ENCODE data around the gene AZU1.

AZU1 gene

GRCh38 chr19:805600-806550 lies 21.8 kb upstream of the AZU1 start:
- intact Hi-C loops (cut with DNase I), result no loop called here
- no peak for DNase-seq

GRCh38 chr19:806815-807421 lies 20.7 kb upstream of the AZU1 start:
- no peak for DNase-seq
- intact Hi-C loops (cut with DNase I), result no loop called here

GRCh38 chr19:807627-808422 lies 19.8 kb upstream of the AZU1 start:
- intact Hi-C loops (cut with DNase I), result no loop called here
- no peak for DNase-seq

DNA sequence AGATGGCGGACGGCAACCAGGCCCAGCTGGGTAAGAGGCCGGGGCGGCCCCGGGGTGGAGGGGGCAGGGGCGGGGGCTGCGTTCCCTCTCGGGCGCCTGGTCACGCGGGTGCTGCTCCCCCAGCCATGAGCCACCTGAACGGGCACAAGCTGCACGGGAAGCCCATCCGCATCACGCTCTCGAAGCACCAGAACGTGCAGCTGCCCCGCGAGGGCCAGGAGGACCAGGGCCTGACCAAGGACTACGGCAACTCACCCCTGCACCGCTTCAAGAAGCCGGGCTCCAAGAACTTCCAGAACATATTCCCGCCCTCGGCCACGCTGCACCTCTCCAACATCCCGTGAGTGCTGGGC lies 19.2 kb upstream of the AZU1 start:
- intact Hi-C loops (cut with DNase I), result no loop called here
- peak in 1 of 42 donors; percentile 7 for DNase-seq

- peak in 1 of 42 donors; percentile 12 for DNase-seq
- intact Hi-C loops (cut with DNase I), result no loop called here
Measured at GRCh38 chr19:810077-810855, 17.4 kb upstream of the AZU1 start.

DNA sequence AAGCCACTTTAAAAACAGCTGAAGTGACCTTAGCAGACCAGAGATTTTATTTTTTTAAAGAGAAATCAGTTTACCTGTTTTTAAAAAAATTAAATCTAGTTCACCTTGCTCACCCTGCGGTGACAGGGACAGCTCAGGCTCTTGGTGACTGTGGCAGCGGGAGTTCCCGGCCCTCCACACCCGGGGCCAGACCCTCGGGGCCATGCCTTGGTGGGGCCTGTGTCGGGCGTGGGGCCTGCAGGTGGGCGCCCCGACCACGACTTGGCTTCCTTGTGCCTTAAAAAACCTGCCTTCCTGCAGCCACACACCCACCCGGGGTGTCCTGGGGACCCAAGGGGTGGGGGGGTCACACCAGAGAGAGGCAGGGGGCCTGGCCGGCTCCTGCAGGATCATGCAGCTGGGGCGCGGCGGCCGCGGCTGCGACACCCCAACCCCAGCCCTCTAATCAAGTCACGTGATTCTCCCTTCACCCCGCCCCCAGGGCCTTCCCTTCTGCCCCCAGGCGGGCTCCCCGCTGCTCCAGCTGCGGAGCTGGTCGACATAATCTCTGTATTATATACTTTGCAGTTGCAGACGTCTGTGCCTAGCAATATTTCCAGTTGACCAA lies 16.7 kb upstream of the AZU1 start:
- intact Hi-C loops (cut with DNase I), result no loop called here
- peak in 1 of 42 donors; percentile 10 for DNase-seq

DNA sequence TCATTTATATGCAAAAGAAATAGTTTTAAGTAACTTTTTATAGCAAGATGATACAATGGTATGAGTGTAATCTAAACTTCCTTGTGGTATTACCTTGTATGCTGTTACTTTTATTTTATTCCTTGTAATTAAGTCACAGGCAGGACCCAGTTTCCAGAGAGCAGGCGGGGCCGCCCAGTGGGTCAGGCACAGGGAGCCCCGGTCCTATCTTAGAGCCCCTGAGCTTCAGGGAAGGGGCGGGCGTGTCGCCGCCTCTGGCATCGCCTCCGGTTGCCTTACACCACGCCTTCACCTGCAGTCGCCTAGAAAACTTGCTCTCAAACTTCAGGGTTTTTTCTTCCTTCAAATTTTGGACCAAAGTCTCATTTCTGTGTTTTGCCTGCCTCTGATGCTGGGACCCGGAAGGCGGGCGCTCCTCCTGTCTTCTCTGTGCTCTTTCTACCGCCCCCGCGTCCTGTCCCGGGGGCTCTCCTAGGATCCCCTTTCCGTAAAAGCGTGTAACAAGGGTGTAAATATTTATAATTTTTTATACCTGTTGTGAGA lies 16.1 kb upstream of the AZU1 start:
- peak in 1 of 42 donors; percentile 12 for DNase-seq
- intact Hi-C loops (cut with DNase I), result no loop called here

GRCh38 chr19:812049-812746 lies 15.4 kb upstream of the AZU1 start:
- DNase-seq, result no peak
- intact Hi-C loops (cut with DNase I), result no loop called here

DNA sequence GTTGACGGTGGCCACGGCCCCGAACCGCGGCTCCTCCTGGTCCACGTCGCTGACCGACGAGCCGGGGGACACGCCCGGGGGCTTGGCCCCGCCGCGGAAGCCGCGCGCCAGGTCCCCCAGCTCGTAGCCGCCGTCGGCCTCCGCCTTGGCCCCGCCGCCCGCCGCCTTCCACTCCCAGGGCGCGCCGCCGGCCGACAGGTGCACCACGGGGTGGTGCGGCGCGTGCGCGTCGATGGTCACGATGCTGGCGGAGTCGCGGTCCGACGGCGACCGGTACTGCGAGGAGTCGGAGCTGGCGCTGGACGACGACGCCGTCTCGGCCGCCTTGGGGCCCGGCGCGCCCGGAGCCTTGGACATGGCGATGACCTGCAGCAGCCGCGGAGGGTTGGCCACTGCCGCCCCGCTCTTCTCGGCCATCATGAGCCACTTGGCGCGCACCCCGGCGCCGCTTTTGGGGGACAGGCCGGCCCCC lies 14.9 kb upstream of the AZU1 start:
- DNase-seq, result no peak
- intact Hi-C loops (cut with DNase I), result no loop called here

DNA sequence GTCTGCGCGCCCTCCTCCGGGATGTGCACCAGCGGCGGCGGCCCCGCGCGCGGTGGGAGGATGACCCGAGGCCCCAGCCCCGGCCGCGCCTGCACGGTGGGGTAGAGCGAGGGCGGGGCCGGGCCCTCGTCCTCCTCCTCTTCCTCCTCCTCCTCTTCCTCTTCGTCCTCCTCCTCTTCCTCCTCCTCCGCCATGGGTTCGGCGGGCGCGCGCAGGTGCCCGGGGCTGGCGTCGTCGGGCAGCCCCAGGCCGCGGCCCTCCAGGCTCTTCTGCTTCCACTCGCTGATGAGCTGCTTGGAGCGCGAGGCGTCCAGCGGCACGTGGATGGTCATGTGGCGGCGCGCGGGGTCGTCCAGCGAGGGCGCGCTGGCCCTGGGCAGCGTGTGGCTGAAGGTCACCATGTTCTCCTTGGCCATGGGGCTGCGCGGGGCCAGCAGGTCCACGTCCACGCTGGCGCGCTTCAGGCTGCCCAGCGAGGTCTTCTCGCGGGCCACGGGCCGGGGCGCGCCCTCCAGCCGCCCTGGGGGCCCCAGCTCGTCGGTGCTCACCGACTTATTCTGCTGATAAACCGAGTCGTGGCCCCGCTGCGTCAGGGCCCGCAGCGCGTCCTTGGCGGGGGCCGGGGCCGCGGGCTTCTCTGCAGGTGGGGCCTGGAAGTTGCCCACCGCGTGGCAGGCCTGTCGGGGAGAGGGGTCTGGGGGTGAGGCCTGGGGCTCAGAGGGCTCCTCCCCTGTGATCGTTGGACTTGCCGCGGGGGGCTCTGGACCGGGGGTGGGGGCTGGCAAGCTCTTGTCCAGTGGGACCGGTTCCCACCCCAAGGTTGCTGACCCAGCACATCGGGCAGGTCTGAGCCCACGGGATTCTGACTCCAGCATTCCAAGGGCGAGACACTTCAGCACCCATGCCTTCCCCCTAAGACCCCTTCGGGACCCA lies 14.2 kb upstream of the AZU1 start:
- DNase-seq, result peak in 1 of 42 donors; percentile 8
- intact Hi-C loops (cut with DNase I), result no loop called here

GRCh38 chr19:814152-815078 lies 13.2 kb upstream of the AZU1 start:
- no peak for DNase-seq
- intact Hi-C loops (cut with DNase I), result no loop called here

- intact Hi-C loops (cut with DNase I), result no loop called here
- DNase-seq, result no peak
Measured at GRCh38 chr19:815079-815774, 12.4 kb upstream of the AZU1 start.

DNA sequence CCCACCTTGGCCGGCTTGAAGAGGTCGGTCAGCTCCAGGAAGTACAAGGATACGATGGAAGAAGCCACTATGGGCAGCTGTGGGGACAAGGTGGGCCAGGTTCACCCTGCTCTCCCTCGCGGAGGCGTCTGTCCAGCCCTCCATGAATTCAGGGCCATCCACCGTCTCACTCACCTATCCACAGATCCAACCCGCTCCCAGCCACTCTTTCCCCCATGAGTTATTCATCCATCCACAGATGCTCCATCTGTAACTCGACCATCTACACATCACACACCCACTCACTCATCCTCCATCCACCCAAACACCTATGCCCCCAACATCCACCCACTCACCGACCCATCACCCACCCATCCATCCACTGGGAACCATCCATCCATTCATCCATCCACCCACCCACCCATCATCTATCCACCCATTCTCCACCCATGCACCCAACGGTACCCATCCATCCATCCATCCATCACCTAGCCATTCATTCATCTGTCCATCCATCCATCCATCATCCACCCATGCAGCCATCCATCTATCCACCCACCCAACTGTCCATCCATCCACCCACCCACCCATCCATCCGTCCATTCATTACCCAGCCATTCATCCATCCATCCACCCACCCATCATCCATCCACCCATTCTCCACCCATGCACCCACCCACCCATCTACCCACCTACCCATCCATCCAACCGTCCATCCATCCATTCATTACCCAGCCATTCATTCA lies 11.7 kb upstream of the AZU1 start:
- DNase-seq, result no peak
- intact Hi-C loops (cut with DNase I), result no loop called here

- DNase-seq, result no peak
- intact Hi-C loops (cut with DNase I), result no loop called here
Measured at GRCh38 chr19:816500-816857, 11.2 kb upstream of the AZU1 start.
